ENCODE measurements around the gene IRF8. TPM values are rescaled to one million over a fixed set of nuclear protein-coding genes. Genes with fewer than 3 reads are reported as not detected.

The IRF8 gene
- total RNA-seq, 2 donors from 2014 or later, result 1.8 to 21.2 TPM

- 84% methylated on average over 11 of the region's 16 CpGs for WGBS
- no peaks in the 10 kb centered on the region for H3K36me3 ChIP-seq
- TF ChIP-seq CTCF (IDR thresholded peaks at IDR 0.05) (no peak), POLR2AphosphoS5 (IDR thresholded peaks at IDR 0.05) (no peak)
- no peak overlapping the region for H3K27ac ChIP-seq
- H3K4me1 ChIP-seq (replicated peaks), result no peaks in the 10 kb centered on the region
- peaks cover 8% of the 10 kb centered on the region for H3K27me3 ChIP-seq (replicated peaks; ENCODE audit: insufficient read depth)
- intact Hi-C loops (cut with DNase I), result no loop called here
- H3K4me3 ChIP-seq, result no peak overlapping the region
- no peaks in the 10 kb centered on the region for H3K9me3 ChIP-seq
- no peak for DNase-seq (ENCODE audit: low spot score)
Measured at GRCh38 chr16:85929259-85929721, 30.3 kb downstream of the IRF8 start.

- H3K9me3 ChIP-seq, result no peaks in the 10 kb centered on the region
- 81% methylated on average over 15 of the region's 15 CpGs for WGBS
- H3K27ac ChIP-seq, result no peak overlapping the region
- no peaks in the 10 kb centered on the region for H3K4me1 ChIP-seq (replicated peaks)
- no peaks in the 10 kb centered on the region for H3K36me3 ChIP-seq
- TF ChIP-seq POLR2AphosphoS5 (IDR thresholded peaks at IDR 0.05), result no peak
- TF ChIP-seq CTCF (IDR thresholded peaks at IDR 0.05), result no peak
- TF ChIP-seq POLR2A (IDR thresholded peaks at IDR 0.05), result no peak
- DNase-seq (ENCODE audit: low spot score), result no peak
- no peak overlapping the region for H3K4me3 ChIP-seq
- peaks cover 8% of the 10 kb centered on the region for H3K27me3 ChIP-seq (replicated peaks; ENCODE audit: insufficient read depth)
- intact Hi-C loops (cut with DNase I), result no loop called here
Measured at GRCh38 chr16:85930301-85930700, 31.3 kb downstream of the IRF8 start.

DNA sequence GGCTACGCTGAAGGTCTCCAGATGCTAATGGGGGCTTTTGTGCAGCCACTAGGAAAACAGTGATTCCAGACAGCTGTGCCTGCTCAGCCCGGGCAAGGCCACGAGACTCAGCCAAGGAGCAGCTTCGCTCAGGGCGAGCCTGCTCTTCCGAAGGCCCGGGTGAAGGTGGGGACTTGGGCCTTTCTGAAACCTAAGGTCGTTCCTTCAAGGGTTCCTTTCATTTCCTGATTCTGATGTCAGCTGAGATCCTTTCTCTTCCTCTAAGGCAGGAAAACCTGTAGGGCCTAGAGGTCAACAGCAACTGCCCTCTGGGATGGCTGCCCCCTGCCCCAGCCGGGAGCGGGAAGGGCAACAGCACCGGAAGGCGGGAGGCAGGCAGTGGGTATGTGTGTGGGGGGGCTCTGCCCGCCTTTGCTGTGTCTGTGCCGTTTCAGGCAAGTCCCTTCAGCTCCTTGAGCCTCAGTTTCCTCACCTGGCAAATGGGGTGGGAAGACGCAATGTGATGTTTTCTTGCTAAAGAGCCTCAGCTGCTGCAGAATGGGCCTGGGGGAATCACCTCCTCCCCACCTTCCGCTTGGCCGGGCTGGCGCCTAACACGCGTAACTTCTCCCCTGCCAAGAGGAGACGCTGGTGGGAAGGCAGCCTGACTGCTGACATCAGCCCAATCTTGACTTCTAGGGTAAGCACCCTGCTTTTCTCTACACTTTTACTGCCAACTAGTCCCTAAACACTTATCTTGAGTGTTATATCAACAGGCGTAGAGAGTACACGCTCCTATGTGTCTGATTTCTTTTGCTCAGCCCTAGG is 32.8 kb downstream of the IRF8 start:
- WGBS, result 84% methylated on average over 23 of the region's 23 CpGs
- intact Hi-C loops (cut with DNase I), result no loop called here
- H3K4me1 ChIP-seq (replicated peaks), result no peaks in the 10 kb centered on the region
- no peak overlapping the region for H3K4me3 ChIP-seq
- H3K27me3 ChIP-seq (replicated peaks; ENCODE audit: insufficient read depth), result peaks cover 8% of the 10 kb centered on the region
- no peaks in the 10 kb centered on the region for H3K9me3 ChIP-seq
- no peaks in the 10 kb centered on the region for H3K36me3 ChIP-seq
- no peak for DNase-seq (ENCODE audit: low spot score)
- no peak for TF ChIP-seq POLR2AphosphoS5 (IDR thresholded peaks at IDR 0.05)
- no peak for TF ChIP-seq CTCF (IDR thresholded peaks at IDR 0.05)
- TF ChIP-seq POLR2A (IDR thresholded peaks at IDR 0.05), result no peak
- no peak overlapping the region for H3K27ac ChIP-seq

DNA sequence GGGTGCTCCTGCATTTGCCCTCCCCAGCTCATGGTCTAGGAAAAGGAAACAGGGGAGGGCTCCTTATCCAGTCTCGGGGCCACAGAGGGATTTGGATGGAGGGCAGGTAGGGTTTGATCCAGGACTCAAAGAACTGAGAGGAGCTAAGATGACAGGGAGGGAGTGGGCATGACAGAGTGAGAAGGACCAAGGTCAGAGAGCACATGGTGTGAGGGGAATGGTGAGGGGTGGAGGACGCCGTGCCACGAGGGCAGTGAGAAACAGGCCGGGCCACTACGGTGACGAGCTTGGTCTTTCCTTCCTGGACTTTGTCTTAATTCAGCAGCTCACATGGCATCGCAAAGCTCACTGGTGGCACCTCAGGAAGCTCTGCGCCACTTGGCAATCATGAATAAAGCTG is 35.2 kb downstream of the IRF8 start:
- H3K27ac ChIP-seq, result no peak overlapping the region
- no peaks in the 10 kb centered on the region for H3K9me3 ChIP-seq
- WGBS, result 78% methylated on average over 9 of the region's 9 CpGs
- no peak for DNase-seq (ENCODE audit: low spot score)
- no peak for TF ChIP-seq CTCF (IDR thresholded peaks at IDR 0.05)
- TF ChIP-seq POLR2AphosphoS5 (IDR thresholded peaks at IDR 0.05), result no peak
- TF ChIP-seq POLR2A (IDR thresholded peaks at IDR 0.05), result no peak
- no peaks in the 10 kb centered on the region for H3K4me1 ChIP-seq (replicated peaks)
- intact Hi-C loops (cut with DNase I), result no loop called here
- H3K4me3 ChIP-seq, result no peak overlapping the region
- peaks cover 8% of the 10 kb centered on the region for H3K27me3 ChIP-seq (replicated peaks; ENCODE audit: insufficient read depth)
- no peaks in the 10 kb centered on the region for H3K36me3 ChIP-seq

- intact Hi-C loops (cut with DNase I), result no loop called here
- H3K4me1 ChIP-seq (replicated peaks), result no peaks in the 10 kb centered on the region
- no peaks in the 10 kb centered on the region for H3K36me3 ChIP-seq
- H3K4me3 ChIP-seq, result no peak overlapping the region
- H3K9me3 ChIP-seq, result no peaks in the 10 kb centered on the region
- peaks cover 5% of the 10 kb centered on the region for H3K27me3 ChIP-seq (replicated peaks; ENCODE audit: insufficient read depth)
- H3K27ac ChIP-seq, result no peak overlapping the region
- WGBS, result 66% methylated on average over 13 of the region's 13 CpGs
- TF ChIP-seq POLR2A (IDR thresholded peaks at IDR 0.05) (no peak), CTCF (IDR thresholded peaks at IDR 0.05) (no peak), POLR2AphosphoS5 (IDR thresholded peaks at IDR 0.05) (no peak)
- DNase-seq (ENCODE audit: low spot score), result no peak
Measured at GRCh38 chr16:85935391-85935973, 36.5 kb downstream of the IRF8 start.
